ENCODE measurements around the gene CDH10.

CDH10 gene

GRCh38 chr5:24480952-24481351 is 163.8 kb downstream of the CDH10 start:
- DNase-seq (ENCODE audit: low spot score): no peak

DNA sequence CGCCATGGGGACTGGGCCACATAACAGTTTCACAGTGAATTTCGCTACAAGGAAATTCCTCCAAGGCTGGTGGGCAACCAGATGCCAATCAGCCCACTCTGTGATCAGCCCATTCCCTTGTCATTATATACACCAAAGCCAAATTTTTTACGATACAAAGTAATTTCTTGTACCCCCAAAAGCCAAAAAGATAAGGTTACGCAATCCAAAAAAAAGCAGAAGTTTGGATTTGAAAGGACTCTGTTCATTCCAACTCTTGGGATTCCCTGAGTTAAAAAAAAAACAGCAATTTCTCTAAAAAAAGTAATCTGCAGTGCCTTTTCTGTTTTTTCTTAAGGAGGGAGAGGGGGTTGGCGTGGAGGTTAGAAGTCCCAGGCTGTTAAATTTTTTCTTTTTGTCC is 166.8 kb downstream of the CDH10 start:
- no peak for DNase-seq (ENCODE audit: low spot score)

DNA sequence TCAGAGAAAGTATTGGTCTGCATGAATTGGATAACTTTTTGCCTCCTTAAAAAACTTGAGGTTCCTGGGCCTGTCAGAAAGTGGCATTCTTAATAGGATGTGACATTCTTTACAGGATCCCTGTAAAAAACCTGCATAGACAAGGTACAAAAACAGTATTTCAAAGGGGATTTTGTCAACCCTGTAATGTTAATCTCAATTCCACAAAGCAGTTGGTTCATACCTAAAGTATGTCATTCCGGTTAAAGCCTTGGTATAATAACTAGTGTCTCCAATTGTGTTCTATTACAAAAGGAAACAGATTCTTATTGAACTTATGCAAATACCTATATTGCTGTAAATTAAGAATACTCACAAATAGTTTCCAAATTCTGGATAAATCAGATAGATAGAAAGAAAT is 169.7 kb downstream of the CDH10 start:
- DNase-seq (ENCODE audit: low spot score): no peak

- DNase-seq (ENCODE audit: low spot score): no peak
These were observed 170.1 kb downstream of the CDH10 start for GRCh38 chr5:24474685-24475084.

- no peak for DNase-seq (ENCODE audit: low spot score)
These were observed 172.3 kb downstream of the CDH10 start for GRCh38 chr5:24472518-24472917.

DNA sequence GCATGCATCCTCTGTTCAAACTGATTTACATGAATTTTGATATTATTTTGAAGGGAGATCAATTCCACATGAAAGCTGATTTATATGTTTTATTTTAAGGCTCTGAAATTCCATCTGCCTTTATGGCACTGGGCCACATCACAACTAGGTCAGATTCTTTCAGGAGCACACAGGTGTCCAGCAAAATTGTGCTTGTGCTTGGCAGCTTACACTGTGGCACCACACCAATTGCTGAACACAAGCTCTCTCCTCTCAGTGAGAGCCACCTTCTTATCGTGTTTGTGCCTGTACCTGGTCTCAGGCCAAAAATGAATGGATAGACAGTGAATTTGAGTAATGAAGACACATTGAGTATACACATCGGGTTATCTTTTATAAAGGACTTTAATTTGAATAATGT is 200.4 kb downstream of the CDH10 start:
- DNase-seq (ENCODE audit: low spot score): no peak

DNA sequence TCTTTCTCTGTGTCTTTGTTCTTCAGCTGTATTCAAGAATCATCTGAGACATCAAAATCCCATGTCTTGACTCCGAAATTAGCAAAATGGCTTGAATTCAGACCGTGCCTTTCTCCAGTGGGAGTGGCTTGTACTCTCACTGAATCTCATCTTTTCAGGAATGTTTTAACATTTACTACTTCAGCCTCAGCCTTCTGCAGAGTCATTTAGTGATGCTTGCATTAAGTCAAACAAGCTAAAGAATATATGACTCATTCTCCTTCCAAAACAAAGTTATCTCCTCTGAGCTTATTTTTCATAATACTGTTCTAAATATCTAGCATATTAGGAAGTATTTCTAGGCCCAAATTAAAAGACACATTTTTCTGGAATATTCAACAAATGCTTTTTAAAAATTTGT is 205.3 kb downstream of the CDH10 start:
- DNase-seq (ENCODE audit: low spot score): no peak

Data from ecto neural progenitor cell (in vitro differentiated cells).